K562 (cell line): ENCODE measurements around the gene KMT5C. TPM values are rescaled to one million over a fixed set of nuclear protein-coding genes. Genes with fewer than 3 reads are reported as not detected.
A peak's percentile ranks its signal among the peaks of the same experiment; 100 is the strongest.

Experiments
- CBFB ChIP-seq: sonication (generic); formaldehyde crosslinking; IDR thresholded peaks from 2 replicates; pipeline ENCODE4 v1.4.0; 2020; ENCODE audit warnings: mild to moderate bottlenecking, missing genetic modification reagents
- CC2D1A ChIP-seq: fragments of 450-650 bp; IDR thresholded peaks from 2 replicates; pipeline ENCODE4 v1.6.1; 2017; ENCODE audit warnings: mild to moderate bottlenecking
- CREM ChIP-seq: IDR thresholded peaks from 2 replicates; pipeline ENCODE4 v1.6.1; 2014; ENCODE audit warnings: antibody characterized with exemption, low read depth
- EZH2 ChIP-seq: IDR thresholded peaks from 2 replicates; pipeline ENCODE4 v1.6.1; 2012; ENCODE audit warnings: low read depth, mild to moderate bottlenecking, inconsistent platforms, low read length, borderline replicate concordance
- GATAD2A ChIP-seq: fragments of 450-650 bp; IDR thresholded peaks from 2 replicates; pipeline ENCODE4 v1.6.1; 2017
- HEY1 ChIP-seq: fragments of 250-450 bp; sonication (Bioruptor Pico); IDR thresholded peaks from 2 replicates; pipeline ENCODE4 v1.5.0; 2020; ENCODE audit warnings: mild to moderate bottlenecking, moderate library complexity, borderline replicate concordance
- HNRNPL ChIP-seq: fragments of 200-400 bp; formaldehyde crosslinking; IDR thresholded peaks from 2 replicates; pipeline ENCODE4 v1.6.1; 2017; ENCODE audit warnings: low read depth, mild to moderate bottlenecking, low read length
- KLF16 ChIP-seq: IDR thresholded peaks from 2 replicates; pipeline ENCODE4 v1.6.1; 2016; ENCODE audit warnings: antibody characterized with exemption
- PCBP1 ChIP-seq: fragments of 200-400 bp; formaldehyde crosslinking; IDR thresholded peaks from 2 replicates; pipeline ENCODE4 v1.6.1; 2018; ENCODE audit warnings: mild to moderate bottlenecking, low read depth, low read length; ENCODE audit not compliant: poor library complexity, severe bottlenecking
- PHB ChIP-seq: fragments of 250-450 bp; sonication (Bioruptor Pico); IDR thresholded peaks from 2 replicates; pipeline ENCODE4 v1.5.0; 2021
- RFX7 ChIP-seq: fragments of 250-450 bp; sonication (Bioruptor Pico); IDR thresholded peaks from 2 replicates; pipeline ENCODE4 v1.5.1; 2021; ENCODE audit warnings: mild to moderate bottlenecking
- SAFB ChIP-seq: fragments of 200-400 bp; formaldehyde crosslinking; IDR thresholded peaks from 2 replicates; pipeline ENCODE4 v1.6.1; 2017; ENCODE audit warnings: low read depth, low read length, borderline replicate concordance
- SIN3A ChIP-seq, 2 experiments: fragments of 150-350 bp in 1 of 2; IDR thresholded peaks; 2 replicates each; pipeline ENCODE4 v1.6.1; 2011 to 2016; ENCODE audit warnings: borderline replicate concordance in 2 of 2, low read depth in 2 of 2, low read length in 2 of 2, mild to moderate bottlenecking in 2 of 2, moderate library complexity in 2 of 2; ENCODE audit not compliant: control insufficient read depth in 1 of 2
- TEAD4 ChIP-seq, 2 experiments: sonication (generic) in 1 of 2; formaldehyde crosslinking in 1 of 2; IDR thresholded peaks; 2 replicates each; pipeline versions ENCODE4 v1.6.1 to v1.8.0; 2012 to 2022; ENCODE audit warnings: borderline replicate concordance in 1 of 2, inconsistent platforms in 1 of 2, low read length in 1 of 2, mild to moderate bottlenecking in 1 of 2, missing genetic modification reagents in 1 of 2
- ZBTB7A ChIP-seq: IDR thresholded peaks from 2 replicates; pipeline ENCODE4 v1.6.1; 2011; ENCODE audit warnings: low read depth, mild to moderate bottlenecking, low read length, moderate library complexity, borderline replicate concordance; ENCODE audit not compliant: control insufficient read depth
- ZNF140 ChIP-seq: fragments of 250-450 bp; sonication (Bioruptor Pico); IDR thresholded peaks from 2 replicates; pipeline ENCODE4 v1.8.0; 2021; ENCODE audit warnings: moderate library complexity, mild to moderate bottlenecking, inconsistent platforms
- ZNF561 ChIP-seq: fragments of 450-650 bp; formaldehyde crosslinking; conservative IDR thresholded peaks from 2 replicates; pipeline ENCODE4 v1.4.0; 2020; ENCODE audit warnings: mild to moderate bottlenecking, moderate library complexity
- polyA plus RNA-seq, 8 experiments: library from polyadenylated mRNA; depleted of rRNA in 4 of 8; stranded (reverse) in 5 of 8; unstranded in 3 of 8; fragments of >200 nt; fragmentation: Nextera tagmentation in 2 of 8; fragmentation: Illumina TruSeq in 1 of 8; extraction: Ambion mirVana in 2 of 8; extraction: Trizol in 1 of 8; gene quantifications; 2 replicates each; pipeline versions ENCODE4 v1.2.1 to v1.2.3, GENCODE V29; 2011 to 2014; ENCODE audit warnings: inconsistent platforms in 1 of 8, missing spikeins in 1 of 8
- total RNA-seq, 7 experiments: library from RNA; depleted of rRNA in 6 of 7; stranded (reverse); fragments of >200 nt in 6 of 7; fragmentation: Illumina TruSeq in 2 of 7; extraction: Trizol in 2 of 7; gene quantifications; 2 replicates each; pipeline versions ENCODE4 v1.2.1 to v1.2.3, GENCODE V29; 2011 to 2021; ENCODE audit warnings: low replicate concordance in 1 of 7
- TF ChIP-seq, protein P1 (sequence below): IDR thresholded peaks from 3 replicates; pipeline ENCODE4 v1.6.1; 2011; ENCODE audit warnings: borderline replicate concordance, mild to moderate bottlenecking, moderate library complexity; ENCODE audit not compliant: insufficient read length; ENCODE audit errors: extremely low read depth
- TF ChIP-seq, protein P2 (sequence below): fragments of 450-650 bp; IDR thresholded peaks from 2 replicates; pipeline ENCODE4 v1.6.1; 2016
- TF ChIP-seq, protein P3 (sequence below), 2 experiments: IDR thresholded peaks; 2 replicates each; pipeline ENCODE4 v1.6.1; 2011; ENCODE audit warnings: borderline replicate concordance in 1 of 2, control low read depth in 1 of 2, low read depth in 1 of 2, low read length in 1 of 2, mild to moderate bottlenecking in 1 of 2, mixed read lengths in 1 of 2, moderate library complexity in 1 of 2; ENCODE audit not compliant: insufficient read depth in 1 of 2, insufficient read length in 1 of 2, poor library complexity in 1 of 2, severe bottlenecking in 1 of 2; ENCODE audit errors: extremely low read depth in 1 of 2
- TF ChIP-seq, protein P4 (sequence below): fragments of 450-650 bp; IDR thresholded peaks from 2 replicates; pipeline ENCODE4 v1.6.1; 2014; ENCODE audit warnings: low read depth, mild to moderate bottlenecking, moderate library complexity, borderline replicate concordance

The KMT5C gene
- total and polyA plus RNA-seq, 9 of the 15 experiments (the other 6 are each of a cell fraction or from before 2014, with no cell fraction given), result 0.15 to 53.5 (median 16.6) TPM

GRCh38 chr19:55369653-55370304 is 30.1 kb downstream of the KMT5C start (continued):
- TF ChIP-seq SIN3A (IDR thresholded peaks at IDR 0.05; ENCODE audit: borderline replicate concordance in 2 of 2, control insufficient read depth in 1 of 2, low read depth in 2 of 2, low read length in 2 of 2), result no peak
- TF ChIP-seq ZNF140 (CRISPR knock-in tag), result no peak
- no peak for TF ChIP-seq RFX7 (CRISPR knock-in tag)
- TF ChIP-seq, protein P1, sequence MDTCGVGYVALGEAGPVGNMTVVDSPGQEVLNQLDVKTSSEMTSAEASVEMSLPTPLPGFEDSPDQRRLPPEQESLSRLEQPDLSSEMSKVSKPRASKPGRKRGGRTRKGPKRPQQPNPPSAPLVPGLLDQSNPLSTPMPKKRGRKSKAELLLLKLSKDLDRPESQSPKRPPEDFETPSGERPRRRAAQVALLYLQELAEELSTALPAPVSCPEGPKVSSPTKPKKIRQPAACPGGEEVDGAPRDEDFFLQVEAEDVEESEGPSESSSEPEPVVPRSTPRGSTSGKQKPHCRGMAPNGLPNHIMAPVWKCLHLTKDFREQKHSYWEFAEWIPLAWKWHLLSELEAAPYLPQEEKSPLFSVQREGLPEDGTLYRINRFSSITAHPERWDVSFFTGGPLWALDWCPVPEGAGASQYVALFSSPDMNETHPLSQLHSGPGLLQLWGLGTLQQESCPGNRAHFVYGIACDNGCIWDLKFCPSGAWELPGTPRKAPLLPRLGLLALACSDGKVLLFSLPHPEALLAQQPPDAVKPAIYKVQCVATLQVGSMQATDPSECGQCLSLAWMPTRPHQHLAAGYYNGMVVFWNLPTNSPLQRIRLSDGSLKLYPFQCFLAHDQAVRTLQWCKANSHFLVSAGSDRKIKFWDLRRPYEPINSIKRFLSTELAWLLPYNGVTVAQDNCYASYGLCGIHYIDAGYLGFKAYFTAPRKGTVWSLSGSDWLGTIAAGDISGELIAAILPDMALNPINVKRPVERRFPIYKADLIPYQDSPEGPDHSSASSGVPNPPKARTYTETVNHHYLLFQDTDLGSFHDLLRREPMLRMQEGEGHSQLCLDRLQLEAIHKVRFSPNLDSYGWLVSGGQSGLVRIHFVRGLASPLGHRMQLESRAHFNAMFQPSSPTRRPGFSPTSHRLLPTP, result no peak
- TF ChIP-seq, protein P2, sequence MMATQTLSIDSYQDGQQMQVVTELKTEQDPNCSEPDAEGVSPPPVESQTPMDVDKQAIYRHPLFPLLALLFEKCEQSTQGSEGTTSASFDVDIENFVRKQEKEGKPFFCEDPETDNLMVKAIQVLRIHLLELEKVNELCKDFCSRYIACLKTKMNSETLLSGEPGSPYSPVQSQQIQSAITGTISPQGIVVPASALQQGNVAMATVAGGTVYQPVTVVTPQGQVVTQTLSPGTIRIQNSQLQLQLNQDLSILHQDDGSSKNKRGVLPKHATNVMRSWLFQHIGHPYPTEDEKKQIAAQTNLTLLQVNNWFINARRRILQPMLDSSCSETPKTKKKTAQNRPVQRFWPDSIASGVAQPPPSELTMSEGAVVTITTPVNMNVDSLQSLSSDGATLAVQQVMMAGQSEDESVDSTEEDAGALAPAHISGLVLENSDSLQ, result peak; percentile 32; the same call in 1 of the 2 replicates
- TF ChIP-seq TEAD4 (IDR thresholded peaks at IDR 0.05; ENCODE audit: low read length), result no peak
- TF ChIP-seq TEAD4 (CRISPR knock-in tag; IDR thresholded peaks at IDR 0.05; ENCODE audit: borderline replicate concordance), result no peak
- TF ChIP-seq PHB, result no peak
- TF ChIP-seq, protein P3, sequence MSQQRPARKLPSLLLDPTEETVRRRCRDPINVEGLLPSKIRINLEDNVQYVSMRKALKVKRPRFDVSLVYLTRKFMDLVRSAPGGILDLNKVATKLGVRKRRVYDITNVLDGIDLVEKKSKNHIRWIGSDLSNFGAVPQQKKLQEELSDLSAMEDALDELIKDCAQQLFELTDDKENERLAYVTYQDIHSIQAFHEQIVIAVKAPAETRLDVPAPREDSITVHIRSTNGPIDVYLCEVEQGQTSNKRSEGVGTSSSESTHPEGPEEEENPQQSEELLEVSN (IDR thresholded peaks at IDR 0.05; ENCODE audit: borderline replicate concordance in 1 of 2, extremely low read depth in 1 of 2, insufficient read depth in 1 of 2, insufficient read length in 1 of 2, low read depth in 1 of 2, low read length in 1 of 2, poor library complexity in 1 of 2, severe bottlenecking in 1 of 2), result peak in 1 of 2 experiments; percentile 22
- no peak for TF ChIP-seq KLF16
- TF ChIP-seq HNRNPL, result no peak
- TF ChIP-seq, protein P4, sequence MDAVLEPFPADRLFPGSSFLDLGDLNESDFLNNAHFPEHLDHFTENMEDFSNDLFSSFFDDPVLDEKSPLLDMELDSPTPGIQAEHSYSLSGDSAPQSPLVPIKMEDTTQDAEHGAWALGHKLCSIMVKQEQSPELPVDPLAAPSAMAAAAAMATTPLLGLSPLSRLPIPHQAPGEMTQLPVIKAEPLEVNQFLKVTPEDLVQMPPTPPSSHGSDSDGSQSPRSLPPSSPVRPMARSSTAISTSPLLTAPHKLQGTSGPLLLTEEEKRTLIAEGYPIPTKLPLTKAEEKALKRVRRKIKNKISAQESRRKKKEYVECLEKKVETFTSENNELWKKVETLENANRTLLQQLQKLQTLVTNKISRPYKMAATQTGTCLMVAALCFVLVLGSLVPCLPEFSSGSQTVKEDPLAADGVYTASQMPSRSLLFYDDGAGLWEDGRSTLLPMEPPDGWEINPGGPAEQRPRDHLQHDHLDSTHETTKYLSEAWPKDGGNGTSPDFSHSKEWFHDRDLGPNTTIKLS, result no peak
- peak; percentile 38 for TF ChIP-seq PCBP1
- TF ChIP-seq ZNF561 (CRISPR knock-in tag), result no peak
- no peak for TF ChIP-seq CREM
- TF ChIP-seq GATAD2A, result no peak
- no peak for TF ChIP-seq HEY1
- TF ChIP-seq ZBTB7A, result peak; percentile 44; the same call in 1 of the 2 replicates
- 0 out of 2 replicates have a peak, but pooled peaks have one; percentile 81 for TF ChIP-seq EZH2
- TF ChIP-seq SAFB, result no peak
- no peak for TF ChIP-seq CBFB
- TF ChIP-seq CC2D1A, result no peak
